HUES6 (cell line): Measurements from ENCODE around the gene NUP54.
A peak's percentile ranks its signal among the peaks of the same experiment; 100 is the strongest.

Source experiments
- H3K27ac ChIP-seq: 2 replicates; pipeline ENCODE4 v1.7.0; 2013; ENCODE audit warnings: low read depth, mild to moderate bottlenecking, low read length, inconsistent platforms
- H3K27me3 ChIP-seq: 2 replicates; pipeline ENCODE4 v1.6.1; 2013; ENCODE audit warnings: low read length; ENCODE audit not compliant: control insufficient read depth, insufficient read depth
- H3K36me3 ChIP-seq: 2 replicates; pipeline ENCODE4 v1.6.1; 2013; ENCODE audit warnings: low read length; ENCODE audit not compliant: control insufficient read depth, insufficient read depth
- H3K4me1 ChIP-seq: 2 replicates; pipeline ENCODE4 v1.6.1; 2013; ENCODE audit warnings: low read length; ENCODE audit not compliant: control insufficient read depth, insufficient read depth
- H3K4me3 ChIP-seq: 2 replicates; pipeline ENCODE4 v1.5.1; 2013; ENCODE audit warnings: low read depth, low read length
- H3K9ac ChIP-seq: one replicate; pipeline ENCODE4 v1.6.1; 2013; ENCODE audit warnings: mild to moderate bottlenecking, low read length
- H3K9me3 ChIP-seq: 2 replicates; pipeline ENCODE4 v1.6.1; 2013; ENCODE audit warnings: low read depth, low read length; ENCODE audit not compliant: control insufficient read depth, insufficient read depth

Gene NUP54

DNA sequence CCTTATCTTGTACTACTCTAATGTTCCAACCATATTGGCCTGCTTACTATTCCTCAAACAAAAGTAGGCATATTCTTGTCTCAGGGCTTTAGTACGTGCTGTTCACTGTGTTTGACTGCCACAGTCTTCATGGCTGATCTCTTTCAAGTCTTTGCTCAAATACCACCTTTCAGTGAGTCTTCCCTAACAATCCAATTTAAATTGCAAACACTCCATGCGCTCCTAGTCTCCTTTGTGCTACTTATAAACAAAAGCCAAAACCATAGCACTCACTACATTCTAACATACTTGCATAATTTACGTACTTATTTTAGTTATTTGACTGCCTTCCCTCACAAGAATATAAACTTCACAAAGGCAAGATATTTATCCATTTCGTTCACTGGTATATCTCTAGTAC, 75.4 kb downstream of the NUP54 start:
- peaks cover 28% of the 10 kb centered on the region for H3K4me1 ChIP-seq
- H3K9ac ChIP-seq, result peak overlapping the region; percentile 52
- H3K27ac ChIP-seq, result peak overlapping the region; percentile 85
- no peaks in the 10 kb centered on the region for H3K36me3 ChIP-seq
- no peaks in the 10 kb centered on the region for H3K9me3 ChIP-seq
- H3K27me3 ChIP-seq, result no peaks in the 10 kb centered on the region
- peak overlapping the region; percentile 5; the same call in 1 of the 2 replicates for H3K4me3 ChIP-seq

GRCh38 chr4:76067652-76068286, 80.4 kb downstream of the NUP54 start:
- H3K27me3 ChIP-seq, result no peaks in the 10 kb centered on the region
- no peaks in the 10 kb centered on the region for H3K36me3 ChIP-seq
- no peak overlapping the region for H3K4me3 ChIP-seq
- no peak overlapping the region for H3K27ac ChIP-seq
- H3K9ac ChIP-seq, result no peak overlapping the region
- H3K4me1 ChIP-seq, result peaks cover 9% of the 10 kb centered on the region
- no peaks in the 10 kb centered on the region for H3K9me3 ChIP-seq

- no peak overlapping the region for H3K27ac ChIP-seq
- H3K4me3 ChIP-seq, result no peak overlapping the region
- H3K9ac ChIP-seq, result no peak overlapping the region
- H3K36me3 ChIP-seq, result no peaks in the 10 kb centered on the region
- H3K4me1 ChIP-seq, result no peaks in the 10 kb centered on the region
- H3K9me3 ChIP-seq, result no peaks in the 10 kb centered on the region
- H3K27me3 ChIP-seq, result no peaks in the 10 kb centered on the region
Observed at GRCh38 chr4:76066546-76066945, 81.7 kb downstream of the NUP54 start.
